Effector memory CD8-positive, alpha-beta T cell (primary cell): ENCODE data around the gene LY6G6D.
A peak's percentile ranks its signal among the peaks of the same experiment; 100 is the strongest.

Experiments used
- ATAC-seq: fragments of 150-1000 bp; cut with Tn5 transposase; replicated peaks from 2 replicates; pipeline ENCODE4 v1.10.0; 2021; ENCODE audit warnings: mild to moderate bottlenecking, moderate library complexity
- DNase-seq, 3 experiments: peaks; one replicate each; pipeline ENCODE4 v3.0.0; 2021
- H3K27ac Mint-ChIP-seq, 2 donors: one replicate each; pipeline ENCODE4 v1.8.0; 2022; ENCODE audit warnings: mild to moderate bottlenecking in 2 of 2, mixed read lengths in 2 of 2, moderate library complexity in 2 of 2
- H3K27me3 Mint-ChIP-seq, 2 donors: one replicate each; pipeline ENCODE4 v1.8.0; 2022; ENCODE audit warnings: mixed read lengths in 2 of 2
- H3K36me3 Mint-ChIP-seq: one replicate; pipeline ENCODE4 v1.8.0; 2022; ENCODE audit warnings: mild to moderate bottlenecking, moderate library complexity, mixed read lengths; ENCODE audit not compliant: insufficient read depth
- H3K4me1 Mint-ChIP-seq, 2 donors: one replicate each; pipeline ENCODE4 v1.8.0; 2022; ENCODE audit warnings: low read depth in 2 of 2, mixed read lengths in 2 of 2
- H3K4me3 Mint-ChIP-seq, 2 donors: one replicate each; pipeline ENCODE4 v1.8.0; 2022; ENCODE audit warnings: mild to moderate bottlenecking in 2 of 2, mixed read lengths in 2 of 2, moderate library complexity in 2 of 2
- H3K9me3 Mint-ChIP-seq, 2 donors: one replicate each; pipeline ENCODE4 v1.8.0; 2022; ENCODE audit warnings: mixed read lengths in 2 of 2

LY6G6D gene

DNA sequence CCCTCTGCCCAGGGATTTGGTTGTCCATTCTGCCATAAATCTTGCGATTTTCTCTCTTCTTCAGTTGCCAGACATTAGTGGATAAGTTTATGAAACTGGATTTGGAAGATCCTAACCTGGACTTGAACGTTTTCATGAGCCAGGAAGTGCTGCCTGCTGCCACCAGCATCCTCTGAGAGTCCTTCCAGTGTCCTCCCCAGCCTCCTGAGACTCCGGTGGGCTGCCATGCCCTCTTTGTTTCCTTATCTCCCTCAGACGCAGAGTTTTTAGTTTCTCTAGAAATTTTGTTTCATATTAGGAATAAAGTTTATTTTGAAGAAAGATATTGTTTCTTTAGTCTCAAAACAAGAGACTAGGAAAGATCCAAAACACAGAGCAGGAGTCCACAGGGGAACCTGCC lies 47.2 kb downstream of the LY6G6D start, which contains the start of gene SAPCD1:
Gene SAPCD1, plus strand, starts transcription at position 301 of the 400 bp plus-strand sequence. CDS start 399 bp downstream, outside the sequence.
- Mint-ChIP-seq H3K9me3 (no peaks in the 10 kb centered on the region), H3K36me3 (peaks cover 4% of the 10 kb centered on the region), H3K27ac (peak within 1 kb of the TSS; percentile 59 to 83), H3K27me3 (no peaks in the 10 kb centered on the region), H3K4me1 (peaks cover 0 to 7% of the 10 kb centered on the region in 2 donors), H3K4me3 (no peak within 1 kb of the TSS)
- ATAC-seq (no peak), DNase-seq (no peak)

DNA sequence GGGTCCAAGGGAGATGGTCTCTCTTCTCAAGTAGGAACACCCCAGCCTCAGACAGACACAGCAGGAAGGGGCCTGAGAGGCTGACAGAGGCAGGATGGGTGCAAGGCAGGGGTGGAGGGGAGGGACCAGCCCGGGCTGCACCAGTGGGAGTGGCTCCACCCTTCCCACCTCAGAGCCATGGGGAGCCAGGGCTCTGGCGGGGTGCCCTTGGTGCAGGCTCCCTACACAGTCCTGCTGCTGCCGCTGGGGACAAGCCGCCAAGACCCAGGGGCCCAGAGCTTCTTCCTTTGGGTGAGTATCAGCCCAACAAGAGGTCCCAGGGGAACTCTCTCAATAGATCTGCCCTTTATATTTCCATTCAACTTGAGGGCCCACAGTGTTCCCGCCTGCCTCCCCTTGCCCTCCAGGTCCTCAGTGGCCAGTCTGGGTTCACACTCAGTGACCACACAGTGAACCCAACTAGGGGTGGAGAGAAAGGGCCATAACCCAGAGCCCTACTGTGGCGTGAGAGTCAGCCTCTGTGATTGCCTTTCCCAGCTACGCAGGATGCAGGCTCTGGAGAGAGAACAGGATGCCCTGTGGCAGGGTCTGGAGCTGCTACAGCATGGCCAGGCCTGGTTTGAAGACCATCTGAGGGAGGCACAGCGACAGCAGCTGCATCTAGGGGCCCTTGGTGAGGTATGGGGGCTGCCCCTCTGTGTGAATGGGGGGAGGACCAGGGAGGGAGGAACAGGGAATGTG lies 47.9 kb downstream of the LY6G6D start:
- no peak for ATAC-seq
- Mint-ChIP-seq H3K27ac (peak overlapping the region; percentile 31 to 83), H3K4me3 (no peak overlapping the region), H3K36me3 (peaks cover 4% of the 10 kb centered on the region), H3K4me1 (peaks cover 0 to 7% of the 10 kb centered on the region in 2 donors), H3K9me3 (no peaks in the 10 kb centered on the region), H3K27me3 (no peaks in the 10 kb centered on the region)
- DNase-seq = no peak

DNA sequence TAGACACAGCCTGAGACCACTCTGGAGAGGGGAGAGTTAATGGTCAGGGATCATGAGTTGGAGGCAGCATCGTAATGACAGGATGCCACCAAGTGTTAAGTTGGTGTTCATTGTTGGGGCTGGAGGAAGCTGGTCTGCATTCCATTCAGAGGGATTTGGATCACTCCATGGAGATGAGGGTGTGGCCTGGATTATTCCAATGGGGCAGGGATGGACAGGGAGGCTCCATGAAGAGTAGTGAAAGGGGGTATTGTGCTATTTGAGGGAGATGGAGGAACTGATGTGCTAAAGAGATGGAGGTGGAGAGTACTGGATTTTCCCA lies 48.4 kb downstream of the LY6G6D start:
- Mint-ChIP-seq H3K27ac (peak overlapping the region; percentile 31 to 83), H3K9me3 (no peaks in the 10 kb centered on the region), H3K27me3 (no peaks in the 10 kb centered on the region), H3K4me3 (no peak overlapping the region), H3K4me1 (peaks cover 0 to 7% of the 10 kb centered on the region in 2 donors), H3K36me3 (peaks cover 4% of the 10 kb centered on the region)
- no peak for ATAC-seq
- DNase-seq = no peak

DNA sequence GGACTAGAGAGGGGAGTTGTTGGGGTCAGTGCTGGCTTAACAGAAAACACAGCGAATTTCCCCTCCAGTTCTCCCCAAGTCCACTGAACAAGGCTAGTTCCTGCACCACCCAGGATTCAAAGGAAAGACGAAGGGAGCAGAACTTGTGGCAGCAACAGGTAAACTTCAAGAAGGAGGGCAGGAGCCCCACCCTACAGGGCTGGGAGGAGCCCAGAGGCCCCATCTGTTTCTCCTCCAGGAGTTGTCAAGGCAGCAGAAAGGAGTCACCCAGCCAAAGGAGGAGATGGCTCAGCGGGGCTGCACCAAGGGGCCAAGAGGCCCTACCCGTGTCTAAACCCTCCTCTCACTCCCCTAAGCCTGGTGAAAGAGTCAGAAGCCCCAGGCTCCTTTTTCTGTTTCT lies 49.0 kb downstream of the LY6G6D start:
- peaks cover 4% of the 10 kb centered on the region for H3K36me3 Mint-ChIP-seq
- peak overlapping the region in 1 of 2 donors; percentile 31 for H3K27ac Mint-ChIP-seq
- H3K9me3 Mint-ChIP-seq = no peaks in the 10 kb centered on the region
- ATAC-seq = no peak
- peaks cover 0 to 7% of the 10 kb centered on the region in 2 donors for H3K4me1 Mint-ChIP-seq
- no peak overlapping the region for H3K4me3 Mint-ChIP-seq
- H3K27me3 Mint-ChIP-seq = no peaks in the 10 kb centered on the region
- no peak for DNase-seq

DNA sequence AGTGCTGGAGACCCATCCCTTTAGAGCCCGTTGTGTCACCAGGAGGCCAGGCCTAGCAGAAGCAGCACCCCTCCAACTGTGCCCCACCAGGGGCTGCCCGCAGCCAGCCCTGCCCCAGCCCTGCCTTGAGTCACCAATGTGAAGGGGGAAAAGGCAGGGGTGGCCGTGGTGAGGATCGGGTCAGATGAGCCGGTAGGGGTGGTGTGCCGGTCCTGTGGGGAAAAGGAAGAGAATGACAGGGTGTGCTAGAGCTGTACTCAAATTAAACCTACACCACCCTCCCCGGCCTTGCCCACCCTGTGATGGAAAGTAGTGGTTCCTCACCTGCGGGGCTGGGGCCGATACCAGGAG lies 50.4 kb downstream of the LY6G6D start:
- DNase-seq (no peak), ATAC-seq (no peak)
- Mint-ChIP-seq H3K4me3 (no peak overlapping the region), H3K4me1 (peaks cover 6 to 13% of the 10 kb centered on the region in 2 donors), H3K27ac (peak overlapping the region in 1 of 2 donors; percentile 35), H3K9me3 (no peaks in the 10 kb centered on the region), H3K27me3 (no peaks in the 10 kb centered on the region), H3K36me3 (peaks cover 6% of the 10 kb centered on the region)

DNA sequence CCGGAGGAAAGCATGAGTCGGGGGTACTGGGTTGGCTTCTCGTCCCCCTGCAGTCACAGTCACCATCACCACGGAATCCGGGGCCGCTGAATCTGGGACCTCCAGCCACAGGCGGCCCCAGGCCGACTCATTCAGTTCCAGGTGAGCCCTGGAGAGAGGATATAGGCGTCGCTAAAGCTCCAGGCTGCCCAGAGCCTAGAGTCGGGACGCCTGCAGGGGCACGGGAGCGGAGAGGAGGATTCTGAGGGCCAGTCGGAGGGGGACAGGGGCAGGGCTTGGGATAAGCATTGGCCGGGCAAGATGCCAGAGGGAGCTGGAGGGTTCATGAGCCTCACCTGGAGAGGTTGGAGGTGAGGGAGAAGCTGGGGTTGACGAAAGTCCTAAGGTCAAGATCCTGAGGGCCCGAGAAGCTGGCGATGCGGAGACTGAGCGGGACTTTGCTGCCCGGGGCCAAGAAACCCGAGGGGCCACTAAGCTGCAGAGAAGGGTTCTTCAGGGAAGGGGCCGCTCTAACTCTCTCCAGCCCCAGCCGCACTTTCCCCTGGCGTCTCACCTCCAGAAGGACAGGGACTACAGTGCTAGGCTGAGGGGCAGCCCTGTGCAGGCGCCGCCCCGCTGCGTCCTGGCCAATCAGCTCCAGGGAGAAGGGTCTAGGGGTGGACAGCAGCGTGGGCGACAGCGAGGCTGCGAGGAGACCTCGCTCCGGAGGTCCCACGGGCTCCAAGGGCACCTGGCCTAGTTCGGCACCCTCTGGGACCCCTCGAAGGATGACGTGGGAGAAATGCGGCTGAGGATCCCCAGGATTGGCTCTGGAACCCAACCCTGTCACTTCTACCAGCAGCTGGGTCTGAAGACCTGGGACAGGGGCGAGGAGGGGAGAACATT lies 51.0 kb downstream of the LY6G6D start:
- ATAC-seq = no peak

DNA sequence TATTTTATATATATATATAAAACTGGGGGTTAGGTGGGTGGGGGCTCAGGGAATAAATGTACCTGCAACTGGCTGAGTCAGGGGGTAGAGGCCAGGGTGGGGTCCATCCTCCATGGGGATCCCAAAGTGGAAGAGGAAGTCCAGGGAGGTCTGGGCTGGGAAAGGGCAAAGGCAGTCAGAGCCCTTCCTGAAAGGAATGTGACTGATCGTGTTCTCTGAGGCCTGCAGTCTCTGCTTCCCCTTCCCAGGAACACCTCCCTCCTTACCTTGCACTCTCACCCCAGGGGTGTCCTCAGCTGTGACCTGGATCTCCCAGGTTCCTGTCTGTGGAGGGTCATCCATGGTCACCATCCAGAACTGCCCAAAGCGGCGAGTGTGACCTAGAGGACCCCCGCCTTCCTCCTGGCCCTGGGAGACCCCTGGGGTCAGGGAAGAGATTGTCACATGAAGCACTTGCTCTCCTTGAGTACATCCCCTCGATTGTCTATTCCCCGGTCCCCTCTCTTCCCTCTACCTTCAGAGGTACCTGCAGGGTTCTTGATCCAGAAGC lies 52.0 kb downstream of the LY6G6D start:
- Mint-ChIP-seq H3K27ac (no peak overlapping the region), H3K4me1 (peaks cover 12 to 20% of the 10 kb centered on the region in 2 donors), H3K36me3 (peaks cover 5% of the 10 kb centered on the region), H3K4me3 (no peak overlapping the region), H3K9me3 (no peaks in the 10 kb centered on the region), H3K27me3 (no peaks in the 10 kb centered on the region)
- no peak for ATAC-seq
- no peak for DNase-seq

More for the DNA sequence above, 51.0 kb downstream of the LY6G6D start:
- Mint-ChIP-seq H3K27me3 (no peaks in the 10 kb centered on the region), H3K9me3 (no peaks in the 10 kb centered on the region), H3K27ac (no peak overlapping the region), H3K4me3 (no peak overlapping the region), H3K36me3 (peaks cover 6% of the 10 kb centered on the region), H3K4me1 (peaks cover 7 to 15% of the 10 kb centered on the region in 2 donors)
- no peak for DNase-seq
